Aorta (tissue), 5 donors: ENCODE measurements around the gene DGCR6L. TPM values are rescaled to one million over a fixed set of nuclear protein-coding genes. Genes with fewer than 3 reads are reported as not detected.
A peak's percentile ranks its signal among the peaks of the same experiment; 100 is the strongest.
"Not testable (repeated sequence)": the region's sequence is repeated elsewhere in the genome, so short reads cannot be mapped to it uniquely, and the experiment has no call there.

Source experiments
- ATAC-seq: fragments of 200-7000 bp; cut with Tn5 transposase; one replicate; pipeline ENCODE4 v1.9.1; 2022; ENCODE audit warnings: moderate library complexity; ENCODE audit not compliant: low FRiP score
- DNase-seq, 2 donors: peaks; one replicate each; pipeline ENCODE4 v3.0.0-alpha.2; 2020
- H3K27ac ChIP-seq, 2 donors: one replicate each; pipeline ENCODE4 v1.5.1; 2013; ENCODE audit warnings: low read length in 2 of 2, mild to moderate bottlenecking in 2 of 2, moderate library complexity in 2 of 2, control low read depth in 1 of 2, inconsistent platforms in 1 of 2, low read depth in 1 of 2
- H3K27me3 ChIP-seq, 2 donors: one replicate each; pipeline ENCODE4 v1.6.1; 2013; ENCODE audit warnings: control low read depth in 1 of 2, low read length in 1 of 2, mild to moderate bottlenecking in 1 of 2, moderate library complexity in 1 of 2; ENCODE audit not compliant: insufficient read depth in 2 of 2, control insufficient read depth in 1 of 2
- H3K36me3 ChIP-seq, 2 donors: one replicate each; pipeline ENCODE4 v1.6.1; 2013; ENCODE audit warnings: control low read depth in 1 of 2, low read length in 1 of 2, mild to moderate bottlenecking in 1 of 2; ENCODE audit not compliant: insufficient read depth in 2 of 2, control insufficient read depth in 1 of 2
- H3K4me1 ChIP-seq, 2 donors: one replicate each; pipeline ENCODE4 v1.6.1; 2013; ENCODE audit warnings: low read length in 2 of 2, control low read depth in 1 of 2, mild to moderate bottlenecking in 1 of 2, moderate library complexity in 1 of 2; ENCODE audit not compliant: insufficient read depth in 2 of 2, control insufficient read depth in 1 of 2
- H3K4me3 ChIP-seq, 2 donors: one replicate each; pipeline ENCODE4 v1.5.1; 2013; ENCODE audit warnings: low read length in 2 of 2, control low read depth in 1 of 2, mild to moderate bottlenecking in 1 of 2
- H3K9me3 ChIP-seq: one replicate; pipeline ENCODE4 v1.6.1; 2013; ENCODE audit warnings: mild to moderate bottlenecking, low read length; ENCODE audit not compliant: control insufficient read depth
- WGBS, 2 donors: extraction: QIAGEN DNeasy Blood & Tissue Kit; methylation state at CpG; one replicate each; pipeline ENCODE4 v1.1.7; 2013; 5-methylcytosine and 5-hydroxymethylcytosine counted together
- intact Hi-C, 2 donors: fragments of 100-400 bp; cut with DNase I; formaldehyde crosslinking; loops; one replicate each; pipeline versions ENCODE4 v1.14.2 to v1.15.0; 2022
- polyA plus RNA-seq, 2 donors: library from polyadenylated mRNA; stranded (reverse); fragments of 200-250 nt; gene quantifications; one replicate each; pipeline ENCODE4 v1.2.3, GENCODE V29; 2013
- total RNA-seq, 2 donors: library from RNA; stranded (reverse); fragmentation: NEBNext Ultra II Directional; extraction: Animal tissue kit (Norgen Biotek cat#: 25700); gene quantifications; one replicate each; pipeline ENCODE4 v1.2.1, GENCODE V29; 2021
- donor health status: healthy with polysubstance abuse.
- donor health status: Bipolar disorder and iron deficiency.
- donor health status: DM: no; HTN: no; CAD: no.
- donor health status: DM: no; HTN: no; CAD: no.
- donor health status: DM: yes; HTN: yes; CAD: no.

DGCR6L gene
- total and polyA plus RNA-seq, 4 donors, result 24.1 to 73.5 (median 51.1) TPM

DNA sequence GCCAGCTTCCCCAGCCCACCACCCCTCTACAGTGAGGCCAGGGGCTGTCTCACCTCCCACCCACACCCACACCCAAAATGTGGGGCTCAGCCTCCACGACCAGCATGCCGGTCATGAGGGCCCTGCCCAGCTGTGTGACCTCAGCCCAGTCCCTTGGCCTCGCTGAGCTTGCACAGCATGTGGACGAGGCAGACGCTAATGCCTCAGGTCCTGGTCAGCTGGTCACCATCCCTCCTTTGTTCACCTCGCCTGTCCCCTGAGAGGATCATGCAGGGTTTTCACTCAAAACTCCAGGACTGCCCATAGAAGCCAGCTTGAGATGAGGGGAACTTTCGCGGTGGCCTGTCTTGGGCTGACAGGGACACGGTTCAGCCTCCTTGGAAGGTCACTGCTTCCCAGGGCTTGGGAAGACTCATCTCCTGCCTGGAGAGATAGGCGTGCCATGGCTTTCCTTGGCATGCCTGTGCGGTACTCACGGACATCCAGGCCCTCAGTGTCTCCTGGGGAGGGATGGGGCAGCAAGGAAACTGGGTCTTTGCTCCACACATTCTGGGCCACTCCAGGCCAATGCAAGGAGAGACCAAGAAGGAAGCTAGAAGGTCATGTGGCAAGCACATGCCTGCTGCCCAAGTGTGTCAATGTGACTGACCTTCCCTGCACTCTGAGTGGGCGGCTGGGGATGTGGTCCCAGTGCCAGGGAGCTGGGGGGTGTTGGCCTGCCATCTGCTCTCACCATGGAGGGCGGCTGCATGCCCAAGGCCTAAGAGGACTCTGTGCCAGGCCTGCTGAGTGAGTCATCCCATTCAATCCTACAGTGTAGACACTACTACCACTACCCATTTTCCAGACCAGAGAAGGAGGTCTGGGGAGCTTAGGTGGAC lies 48.5 kb downstream of the DGCR6L start:
- Histone ChIP-seq H3K9me3 (no peaks in the 10 kb centered on the region), H3K27ac (no peak overlapping the region), H3K4me1 (no peaks in the 10 kb centered on the region), H3K36me3 (no peaks in the 10 kb centered on the region), H3K27me3 (no peaks in the 10 kb centered on the region), H3K4me3 (no peak overlapping the region)
- intact Hi-C loops, result no loop called here
- 85 to 91% methylated on average over 12 to 14 of the region's 14 CpGs for WGBS, 2 donors
- ATAC-seq, result no peak
- DNase-seq, result no peak

DNA sequence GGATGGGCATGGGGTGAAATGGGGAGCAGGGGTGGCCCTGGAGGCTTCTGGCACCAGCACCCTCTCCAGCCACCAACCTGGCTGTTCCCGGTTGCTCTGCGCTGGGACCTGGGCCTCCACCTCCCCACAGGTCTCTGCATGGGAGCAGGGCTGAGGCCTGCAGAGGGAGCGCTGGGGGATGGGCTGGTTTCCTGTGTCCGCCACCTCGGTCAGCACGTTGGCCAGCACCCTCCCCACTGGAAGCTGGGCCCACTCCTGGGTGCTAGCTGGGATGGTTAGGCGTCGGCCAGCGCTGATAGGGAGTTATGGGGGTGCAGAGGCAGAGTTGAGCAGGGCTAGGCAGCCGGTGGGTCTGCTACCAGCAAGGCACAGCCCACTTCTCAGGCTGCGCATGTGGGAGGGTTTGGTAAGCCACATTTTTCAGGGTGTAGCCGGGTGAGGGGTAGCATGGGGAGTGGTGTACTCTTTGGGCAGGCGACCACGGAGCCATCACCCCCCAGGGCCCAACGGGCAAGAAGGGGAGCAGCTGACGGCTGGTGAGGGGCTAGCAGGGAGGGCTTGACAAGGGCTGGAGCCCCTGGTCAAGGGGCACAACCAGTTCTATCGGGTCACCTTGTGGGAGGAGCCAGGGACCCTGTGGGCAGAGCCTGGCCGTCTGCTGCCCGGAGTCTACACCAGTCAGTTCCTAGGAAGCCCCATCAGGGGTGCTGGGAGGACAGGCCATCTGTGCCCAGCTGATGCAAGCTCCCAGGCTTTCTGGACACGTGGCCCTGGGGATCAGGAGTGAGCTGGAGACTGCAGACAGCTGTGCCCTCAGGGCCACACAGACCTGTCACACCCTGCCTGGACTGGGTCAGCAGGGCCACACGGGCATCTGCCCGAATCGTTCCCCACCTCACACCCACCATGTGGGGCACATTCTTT lies 49.4 kb downstream of the DGCR6L start:
- H3K4me3 ChIP-seq, H3K9me3 ChIP-seq, ATAC-seq, DNase-seq, H3K27ac ChIP-seq, intact Hi-C loops, H3K4me1 ChIP-seq, H3K27me3 ChIP-seq, H3K36me3 ChIP-seq: not testable (repeated sequence)
- WGBS, 2 donors, result 81 to 89% methylated on average over 18 to 23 of the region's 23 CpGs

GRCh38 chr22:20269673-20270072 lies 50.2 kb downstream of the DGCR6L start:
- H3K4me1 ChIP-seq, H3K27ac ChIP-seq, DNase-seq, H3K9me3 ChIP-seq, ATAC-seq, H3K36me3 ChIP-seq, H3K27me3 ChIP-seq, H3K4me3 ChIP-seq: not testable (repeated sequence)
- WGBS, 2 donors, result 92 to 96% methylated on average over 7 to 8 of the region's 8 CpGs
- intact Hi-C loops, result loop anchor here (2.0 to 5.0 kb wide), 3 partner anchors 92 to 113 kb away; no protein-coding TSS in a partner anchor

DNA sequence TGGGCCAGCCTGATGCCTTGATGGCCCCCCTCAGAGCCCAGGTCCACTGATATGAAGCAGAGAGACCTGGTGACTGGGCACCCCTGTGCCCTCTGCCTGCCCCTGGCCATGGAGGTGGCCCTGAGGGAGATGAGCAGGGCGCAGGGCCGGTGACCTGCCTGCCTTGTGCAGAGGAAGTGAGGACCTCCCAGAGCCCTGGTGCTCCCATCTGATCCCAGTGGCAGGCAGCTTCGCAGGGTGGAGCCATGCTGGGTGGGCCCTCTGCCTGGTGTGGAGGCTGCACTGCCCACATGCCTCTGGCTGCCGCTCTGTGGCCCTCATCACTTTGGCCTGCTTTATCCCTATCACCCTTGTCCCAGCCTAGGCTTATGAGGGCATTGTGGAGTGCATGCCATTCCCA lies 50.7 kb downstream of the DGCR6L start:
- intact Hi-C loops, result loop anchor here (2.0 to 5.0 kb wide), 3 partner anchors 92 to 112 kb away; no protein-coding TSS in a partner anchor
- H3K9me3 ChIP-seq, H3K36me3 ChIP-seq, H3K27ac ChIP-seq, H3K27me3 ChIP-seq, H3K4me3 ChIP-seq, ATAC-seq, DNase-seq, H3K4me1 ChIP-seq: not testable (repeated sequence)
- 84 to 100% methylated on average over 4 of the region's 4 CpGs for WGBS, 2 donors

- WGBS, 2 donors, result 17 to 31% methylated on average over 30 to 58 of the region's 58 CpGs
- DNase-seq, result peak; percentile 64 to 89
- intact Hi-C loops, result loop anchor here (2.0 to 5.0 kb wide), 3 partner anchors 91 to 112 kb away; no protein-coding TSS in a partner anchor
- no peaks in the 10 kb centered on the region for H3K27me3 ChIP-seq
- H3K27ac ChIP-seq, result no peak within 1 kb of the TSS
- peak; percentile 79 for ATAC-seq
- peak within 1 kb of the TSS; percentile 31 to 34 for H3K4me3 ChIP-seq
- H3K36me3 ChIP-seq, result no peaks in the 10 kb centered on the region
- no peaks in the 10 kb centered on the region for H3K4me1 ChIP-seq
- no peaks in the 10 kb centered on the region for H3K9me3 ChIP-seq
Observed at GRCh38 chr22:20268279-20269012, 51.4 kb downstream of the DGCR6L start, which contains the start of gene RTN4R. Gene RTN4R, minus strand, starts transcription at chr22:20268318. Its CDS starts 226 bp downstream, at chr22:20268092.

DNA sequence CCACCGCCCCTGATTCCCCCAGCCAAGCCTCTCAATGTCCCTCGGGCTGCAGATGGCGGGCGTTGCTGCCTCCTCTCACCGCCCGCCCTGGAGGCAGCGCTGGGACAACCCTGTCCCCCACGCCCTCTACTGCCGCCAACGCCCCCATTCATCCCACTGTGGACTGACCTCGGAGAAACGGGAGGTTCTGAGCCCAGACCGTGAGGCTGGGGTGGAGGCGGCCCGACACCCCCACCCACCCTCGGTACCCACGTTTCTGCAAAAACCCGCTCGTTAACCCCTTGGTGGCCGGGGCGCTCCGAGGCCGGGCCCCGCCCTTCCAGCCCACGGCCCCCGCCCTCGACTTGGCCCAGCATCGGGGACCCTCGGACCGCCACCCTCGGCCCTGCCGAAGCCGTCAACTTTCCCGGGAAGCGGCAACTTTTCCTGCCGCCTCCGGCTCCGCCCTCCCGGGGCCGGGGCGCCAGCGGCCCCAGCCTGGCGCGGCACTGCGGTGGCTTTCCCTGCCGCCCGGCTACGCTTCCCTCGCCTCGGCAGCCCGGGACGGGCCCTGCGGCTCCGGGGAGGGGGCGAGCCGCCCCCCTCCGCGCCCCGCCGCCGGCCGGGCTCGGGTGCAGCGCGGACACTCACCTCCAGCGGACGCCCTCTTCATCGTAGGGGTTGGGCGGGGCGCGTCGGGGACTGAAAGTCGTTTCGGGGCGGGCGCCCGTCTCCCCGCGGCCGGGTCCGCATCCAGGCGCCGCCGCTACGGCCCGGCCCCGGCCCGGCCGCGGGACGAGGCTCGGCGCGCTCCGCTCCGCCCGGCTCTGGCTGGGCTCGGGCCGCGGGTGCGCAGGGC lies 52.2 kb downstream of the DGCR6L start:
- DNase-seq, result no peak
- Histone ChIP-seq H3K9me3 (no peaks in the 10 kb centered on the region), H3K27me3 (no peaks in the 10 kb centered on the region), H3K36me3 (no peaks in the 10 kb centered on the region), H3K4me3 (peak overlapping the region; percentile 31 to 34), H3K4me1 (no peaks in the 10 kb centered on the region), H3K27ac (no peak overlapping the region)
- no peak for ATAC-seq
- 1 to 2% methylated on average over 60 to 101 of the region's 101 CpGs for WGBS, 2 donors
- intact Hi-C loops, result loop anchor here (2.0 to 5.0 kb wide), 3 partner anchors 90 to 111 kb away; no protein-coding TSS in a partner anchor

DNA sequence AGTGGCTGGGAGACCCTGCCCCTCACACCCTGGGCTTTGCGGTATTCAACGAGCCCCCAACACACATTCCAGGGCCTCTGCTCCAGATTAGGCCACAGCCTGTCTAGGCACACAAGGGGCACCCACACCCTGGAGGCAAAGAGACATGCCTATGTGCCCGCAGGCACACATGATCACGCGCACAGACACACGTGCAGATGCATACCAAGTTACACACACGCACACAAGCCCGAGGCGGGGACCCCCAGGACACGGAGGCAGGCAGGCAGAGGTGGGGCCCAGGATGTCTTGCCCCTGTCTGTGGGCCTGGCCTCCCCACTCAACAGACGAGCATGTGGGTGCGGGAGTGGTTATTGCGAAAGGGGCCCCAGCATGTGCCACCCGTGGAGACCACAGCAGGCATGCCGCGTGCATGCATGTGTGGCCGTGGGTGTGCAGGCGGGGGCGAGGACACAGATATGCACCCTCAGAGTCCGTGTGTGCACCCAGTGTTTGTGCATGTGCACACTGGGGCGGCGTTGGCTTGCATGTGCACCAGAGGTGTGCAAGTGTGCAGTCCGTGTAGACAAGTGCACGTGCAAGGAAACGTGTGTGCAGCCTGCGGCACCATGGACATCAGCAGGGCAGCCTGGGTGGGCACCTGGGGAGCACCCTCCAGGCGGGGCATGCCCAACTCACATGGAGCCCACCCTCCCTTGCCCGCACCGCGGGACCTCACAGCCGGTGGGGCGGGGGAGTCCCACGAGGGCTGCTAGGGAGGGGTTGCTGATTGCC lies 53.0 kb downstream of the DGCR6L start:
- intact Hi-C loops, result loop anchor here (5.0 kb wide), 2 partner anchors 90 to 110 kb away; no protein-coding TSS in a partner anchor
- not testable (repeated sequence) for H3K27ac ChIP-seq, H3K36me3 ChIP-seq, H3K4me3 ChIP-seq, DNase-seq, H3K9me3 ChIP-seq, H3K27me3 ChIP-seq, H3K4me1 ChIP-seq, ATAC-seq
- WGBS, 2 donors, result 76 to 81% methylated on average over 33 of the region's 33 CpGs
